ENCODE results near the gene MRPL33. TPM values are rescaled to one million over a fixed set of nuclear protein-coding genes. Genes with fewer than 3 reads are reported as not detected.

MRPL33 gene
- total and polyA plus RNA-seq, 5 donors from 2014 or later: 27.6 to 255 (median 244) TPM

DNA sequence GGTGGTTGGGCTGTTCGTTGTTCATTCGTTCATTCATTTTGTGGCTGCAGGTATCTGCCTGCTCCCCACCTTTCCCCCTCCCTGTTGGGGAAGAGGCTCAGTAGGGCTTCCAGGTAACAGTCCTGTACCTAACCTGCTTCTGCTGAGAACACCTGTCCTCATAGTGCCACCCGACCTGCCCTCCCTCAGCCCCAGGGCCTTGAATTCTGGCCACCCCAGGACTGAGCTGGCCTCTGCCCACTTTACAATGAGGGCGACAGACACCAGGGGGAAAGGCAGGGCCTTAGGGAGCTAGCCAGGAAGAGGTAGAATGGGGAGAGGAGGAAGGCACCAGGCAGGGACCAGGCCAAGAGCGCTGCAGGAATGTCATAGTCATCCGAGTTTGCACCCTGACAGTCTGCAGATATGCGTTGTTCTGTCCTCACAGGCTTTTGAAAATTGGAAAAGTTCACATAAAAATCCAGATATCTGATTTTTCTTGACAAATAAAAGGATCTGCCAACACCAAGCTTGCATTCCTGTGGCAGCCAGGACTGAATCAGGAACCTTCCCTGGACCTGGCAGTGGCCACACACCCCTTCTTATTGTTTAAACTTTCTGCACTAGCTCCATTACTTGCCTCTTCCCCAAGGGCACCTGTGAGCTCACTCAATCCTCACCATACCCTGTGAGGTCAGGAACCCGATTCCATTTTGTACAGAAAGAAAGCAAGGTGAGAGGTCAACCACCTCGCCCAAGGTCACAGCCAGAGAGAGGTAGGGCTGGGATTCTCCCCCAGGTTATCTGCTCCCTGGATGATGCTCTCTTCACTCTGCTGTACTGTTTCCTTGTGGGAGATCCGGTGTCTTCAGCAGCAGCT is 35.3 kb upstream of the MRPL33 start:
- peaks cover 11% of the 10 kb centered on the region for H3K4me1 ChIP-seq (ENCODE audit: control insufficient read depth, insufficient read depth, low read length, poor library complexity, severe bottlenecking)
- Mint-ChIP-seq H3K4me1 (peaks cover 0 to 14% (median 7%) of the 10 kb centered on the region in 4 donors), H3K27me3 (peaks cover 5% of the 10 kb centered on the region), H3K9me3 (peaks cover 0 to 1% (median 0%) of the 10 kb centered on the region in 7 donors), H3K4me3 (peak overlapping the region; percentile 22 to 72 (median 58)), H3K36me3 (no peaks in the 10 kb centered on the region), H3K27ac (peak overlapping the region in 2 of 3 donors; percentile 18 to 70)
- H3K27ac ChIP-seq (ENCODE audit: insufficient read depth, low read length, poor library complexity, severe bottlenecking): no peak overlapping the region
- DNase-seq (no peak), ATAC-seq (ENCODE audit: low read depth in 2 of 2) (no peak)
- no peaks in the 10 kb centered on the region for H3K9me3 ChIP-seq (ENCODE audit: control insufficient read depth in 2 of 2, low read length in 2 of 2)
- H3K27me3 ChIP-seq (ENCODE audit: control insufficient read depth, insufficient read depth, low read length): no peaks in the 10 kb centered on the region
- no peaks in the 10 kb centered on the region for H3K36me3 ChIP-seq (ENCODE audit: control insufficient read depth, insufficient read depth, low read length)
- H3K4me3 ChIP-seq (ENCODE audit: low read depth, low read length): peak overlapping the region; percentile 41

DNA sequence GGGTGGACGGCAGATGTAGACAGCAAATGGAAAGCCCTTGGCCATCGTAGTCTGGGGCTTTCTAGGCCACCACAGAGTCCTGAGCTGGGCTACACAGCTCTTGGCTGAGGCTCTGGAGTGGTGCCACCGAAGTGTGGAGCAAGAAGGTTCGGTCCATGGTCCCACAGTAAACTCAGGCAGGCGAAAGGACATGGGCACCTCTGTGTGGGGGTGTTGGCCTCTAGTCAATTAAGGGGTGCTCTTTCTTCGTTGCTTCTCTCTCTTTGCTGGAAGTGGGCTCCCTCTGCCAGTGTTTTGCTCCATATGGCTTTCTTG is 34.7 kb upstream of the MRPL33 start:
- H3K9me3 ChIP-seq (ENCODE audit: control insufficient read depth in 2 of 2, low read length in 2 of 2): no peaks in the 10 kb centered on the region
- peaks cover 11% of the 10 kb centered on the region for H3K4me1 ChIP-seq (ENCODE audit: control insufficient read depth, insufficient read depth, low read length, poor library complexity, severe bottlenecking)
- Mint-ChIP-seq H3K36me3 (no peaks in the 10 kb centered on the region), H3K4me1 (peaks cover 0 to 14% (median 7%) of the 10 kb centered on the region in 4 donors), H3K4me3 (peak overlapping the region in 3 of 4 donors; percentile 31 to 57 (median 50)), H3K27ac (no peak overlapping the region), H3K27me3 (peaks cover 11% of the 10 kb centered on the region), H3K9me3 (peaks cover 0 to 1% (median 0%) of the 10 kb centered on the region in 7 donors)
- DNase-seq (no peak), ATAC-seq (ENCODE audit: low read depth in 2 of 2) (no peak)
- H3K4me3 ChIP-seq (ENCODE audit: low read depth, low read length): no peak overlapping the region
- no peaks in the 10 kb centered on the region for H3K27me3 ChIP-seq (ENCODE audit: control insufficient read depth, insufficient read depth, low read length)
- no peak overlapping the region for H3K27ac ChIP-seq (ENCODE audit: insufficient read depth, low read length, poor library complexity, severe bottlenecking)
- H3K36me3 ChIP-seq (ENCODE audit: control insufficient read depth, insufficient read depth, low read length): no peaks in the 10 kb centered on the region

DNA sequence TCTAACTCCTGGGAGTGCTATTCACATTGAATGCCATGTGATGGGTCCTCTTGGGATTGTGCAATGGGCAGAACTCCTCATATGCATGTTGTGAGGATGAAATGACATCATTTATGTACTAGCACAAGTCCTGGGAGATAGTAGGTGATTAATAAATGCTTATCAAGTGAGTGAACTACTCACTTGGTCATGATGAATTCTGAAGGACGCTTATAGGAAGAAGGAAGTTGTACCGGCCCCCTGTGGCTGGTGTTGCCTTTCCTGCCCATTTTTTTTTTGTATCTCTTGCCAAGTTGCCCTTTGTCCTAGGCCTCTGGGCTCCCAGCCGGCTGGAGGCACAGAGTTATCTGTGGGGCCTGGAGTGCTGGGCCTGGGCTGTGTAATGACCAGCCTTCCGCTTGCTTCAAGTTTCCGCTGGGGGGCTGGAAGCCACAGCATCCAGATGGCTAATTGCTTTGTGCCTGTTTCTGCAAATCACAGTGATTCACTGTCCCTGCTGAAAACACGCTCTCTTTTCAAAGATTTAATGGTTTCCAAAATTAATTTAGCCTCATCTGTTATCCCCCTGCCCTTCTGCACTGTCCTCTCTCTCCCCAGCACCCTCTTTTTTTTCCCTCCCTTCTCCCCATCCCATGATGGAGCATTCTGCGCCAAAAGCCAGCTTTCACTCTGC is 33.7 kb upstream of the MRPL33 start:
- no peak overlapping the region for H3K4me3 ChIP-seq (ENCODE audit: low read depth, low read length)
- Mint-ChIP-seq H3K4me1 (peaks cover 0 to 14% (median 7%) of the 10 kb centered on the region in 4 donors), H3K36me3 (no peaks in the 10 kb centered on the region), H3K27me3 (peaks cover 11% of the 10 kb centered on the region), H3K27ac (no peak overlapping the region), H3K9me3 (peaks cover 0 to 1% (median 0%) of the 10 kb centered on the region in 7 donors), H3K4me3 (no peak overlapping the region)
- H3K27ac ChIP-seq (ENCODE audit: insufficient read depth, low read length, poor library complexity, severe bottlenecking): no peak overlapping the region
- DNase-seq (no peak), ATAC-seq (ENCODE audit: low read depth in 2 of 2) (no peak)
- H3K36me3 ChIP-seq (ENCODE audit: control insufficient read depth, insufficient read depth, low read length): no peaks in the 10 kb centered on the region
- H3K9me3 ChIP-seq (ENCODE audit: control insufficient read depth in 2 of 2, low read length in 2 of 2): no peaks in the 10 kb centered on the region
- H3K27me3 ChIP-seq (ENCODE audit: control insufficient read depth, insufficient read depth, low read length): no peaks in the 10 kb centered on the region
- H3K4me1 ChIP-seq (ENCODE audit: control insufficient read depth, insufficient read depth, low read length, poor library complexity, severe bottlenecking): peaks cover 11% of the 10 kb centered on the region

DNA sequence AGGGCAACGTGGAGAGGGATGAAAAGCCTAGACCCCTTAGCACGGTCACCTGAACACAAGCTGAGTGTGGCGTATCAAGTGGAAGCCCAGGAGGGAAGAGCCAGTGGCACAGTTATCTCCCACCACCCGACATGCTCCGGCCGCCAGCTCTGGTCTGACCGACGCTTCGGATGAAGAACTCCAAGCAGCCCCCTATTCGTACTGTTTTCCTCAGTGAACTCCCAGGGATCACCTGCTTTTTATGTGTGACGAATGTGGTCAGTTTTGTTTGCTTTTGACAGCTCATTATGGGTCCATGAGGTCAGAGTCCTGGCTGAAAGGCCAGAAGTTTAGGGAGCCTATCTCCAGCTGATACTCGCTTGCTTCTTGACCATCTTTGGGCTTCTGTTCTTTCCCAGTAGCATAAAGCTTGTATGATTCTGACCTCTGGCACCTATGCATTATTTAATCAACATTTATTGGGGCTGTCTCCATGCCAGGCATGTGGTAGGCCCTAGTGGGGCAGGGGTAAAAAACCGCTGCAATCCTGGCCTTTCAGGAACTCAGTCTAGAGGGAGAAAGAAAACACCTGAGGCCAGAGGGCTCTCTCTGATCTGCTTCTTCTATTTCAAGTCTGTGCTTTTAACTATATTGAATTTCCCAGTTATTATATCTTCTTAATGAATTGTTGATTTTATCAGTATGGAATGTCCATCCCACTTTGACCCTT is 33.0 kb upstream of the MRPL33 start:
- DNase-seq (no peak), ATAC-seq (ENCODE audit: low read depth in 2 of 2) (no peak)
- Histone ChIP-seq H3K27ac (ENCODE audit: insufficient read depth, low read length, poor library complexity, severe bottlenecking) (no peak overlapping the region), H3K9me3 (ENCODE audit: control insufficient read depth in 2 of 2, low read length in 2 of 2) (no peaks in the 10 kb centered on the region), H3K4me3 (ENCODE audit: low read depth, low read length) (no peak overlapping the region), H3K27me3 (ENCODE audit: control insufficient read depth, insufficient read depth, low read length) (no peaks in the 10 kb centered on the region), H3K4me1 (ENCODE audit: control insufficient read depth, insufficient read depth, low read length, poor library complexity, severe bottlenecking) (peaks cover 11% of the 10 kb centered on the region), H3K36me3 (ENCODE audit: control insufficient read depth, insufficient read depth, low read length) (no peaks in the 10 kb centered on the region)
- Mint-ChIP-seq H3K27me3 (peaks cover 11% of the 10 kb centered on the region), H3K4me3 (no peak overlapping the region), H3K36me3 (no peaks in the 10 kb centered on the region), H3K4me1 (peaks cover 0 to 14% (median 7%) of the 10 kb centered on the region in 4 donors), H3K27ac (no peak overlapping the region), H3K9me3 (peaks cover 0 to 1% (median 0%) of the 10 kb centered on the region in 7 donors)

DNA sequence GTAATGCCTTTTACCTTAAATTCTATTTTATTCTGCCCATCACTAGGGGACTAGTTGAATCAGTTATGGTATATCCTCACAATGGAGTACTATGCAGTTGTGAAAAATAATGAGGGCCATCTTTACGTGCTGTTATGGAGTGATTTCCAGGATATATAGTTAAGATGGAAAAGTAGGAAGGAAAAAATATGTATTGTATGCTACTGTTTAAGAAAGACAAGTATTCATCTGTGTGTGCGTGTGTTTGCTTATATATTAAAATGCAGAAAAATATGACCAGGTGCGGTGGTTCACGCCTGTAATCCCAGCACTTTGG is 32.5 kb upstream of the MRPL33 start:
- H3K27ac ChIP-seq (ENCODE audit: insufficient read depth, low read length, poor library complexity, severe bottlenecking): no peak overlapping the region
- no peak overlapping the region for H3K4me3 ChIP-seq (ENCODE audit: low read depth, low read length)
- no peaks in the 10 kb centered on the region for H3K27me3 ChIP-seq (ENCODE audit: control insufficient read depth, insufficient read depth, low read length)
- peaks cover 0 to 1% (median 0%) of the 10 kb centered on the region in 7 donors for H3K9me3 Mint-ChIP-seq
- H3K27me3 Mint-ChIP-seq: peaks cover 12% of the 10 kb centered on the region
- H3K27ac Mint-ChIP-seq: no peak overlapping the region
- no peak for ATAC-seq (ENCODE audit: low read depth in 2 of 2)
- peaks cover 0 to 14% (median 7%) of the 10 kb centered on the region in 4 donors for H3K4me1 Mint-ChIP-seq
- H3K36me3 Mint-ChIP-seq: no peaks in the 10 kb centered on the region
- no peak for DNase-seq
- H3K4me3 Mint-ChIP-seq: no peak overlapping the region
- no peaks in the 10 kb centered on the region for H3K36me3 ChIP-seq (ENCODE audit: control insufficient read depth, insufficient read depth, low read length)
- H3K9me3 ChIP-seq (ENCODE audit: control insufficient read depth in 2 of 2, low read length in 2 of 2): no peaks in the 10 kb centered on the region
- H3K4me1 ChIP-seq (ENCODE audit: control insufficient read depth, insufficient read depth, low read length, poor library complexity, severe bottlenecking): peaks cover 11% of the 10 kb centered on the region

DNA sequence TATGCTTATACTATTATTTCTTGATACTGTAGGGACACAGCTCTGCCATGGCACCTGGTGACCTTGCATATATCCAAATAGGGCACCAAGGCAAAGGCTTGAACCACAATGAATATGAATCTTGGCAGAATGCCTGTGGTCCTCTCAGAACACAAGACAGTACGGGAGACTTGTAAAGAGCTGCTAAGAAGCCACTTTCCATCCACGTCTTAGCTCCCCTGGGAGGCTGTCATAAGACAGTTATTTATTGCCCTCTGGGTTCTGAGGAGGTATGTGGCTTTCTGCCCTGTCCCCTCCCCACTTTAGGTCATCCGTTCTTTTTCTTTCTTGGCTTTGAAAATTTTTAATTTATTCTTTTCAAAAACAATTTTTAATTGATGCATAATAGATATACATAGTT is 29.8 kb upstream of the MRPL33 start:
- peaks cover 0 to 6% (median 0%) of the 10 kb centered on the region in 4 donors for H3K4me1 Mint-ChIP-seq
- H3K27me3 Mint-ChIP-seq: peaks cover 28% of the 10 kb centered on the region
- no peaks in the 10 kb centered on the region for H3K9me3 ChIP-seq (ENCODE audit: control insufficient read depth in 2 of 2, low read length in 2 of 2)
- peak overlapping the region in 1 of 4 donors; percentile 74 for H3K4me3 Mint-ChIP-seq
- H3K4me3 ChIP-seq (ENCODE audit: low read depth, low read length): no peak overlapping the region
- H3K27ac Mint-ChIP-seq: no peak overlapping the region
- no peaks in the 10 kb centered on the region for H3K27me3 ChIP-seq (ENCODE audit: control insufficient read depth, insufficient read depth, low read length)
- H3K4me1 ChIP-seq (ENCODE audit: control insufficient read depth, insufficient read depth, low read length, poor library complexity, severe bottlenecking): no peaks in the 10 kb centered on the region
- H3K27ac ChIP-seq (ENCODE audit: insufficient read depth, low read length, poor library complexity, severe bottlenecking): no peak overlapping the region
- DNase-seq (no peak), ATAC-seq (ENCODE audit: low read depth in 2 of 2) (no peak)
- peaks cover 0 to 1% (median 0%) of the 10 kb centered on the region in 7 donors for H3K9me3 Mint-ChIP-seq
- H3K36me3 Mint-ChIP-seq: no peaks in the 10 kb centered on the region
- no peaks in the 10 kb centered on the region for H3K36me3 ChIP-seq (ENCODE audit: control insufficient read depth, insufficient read depth, low read length)

DNA sequence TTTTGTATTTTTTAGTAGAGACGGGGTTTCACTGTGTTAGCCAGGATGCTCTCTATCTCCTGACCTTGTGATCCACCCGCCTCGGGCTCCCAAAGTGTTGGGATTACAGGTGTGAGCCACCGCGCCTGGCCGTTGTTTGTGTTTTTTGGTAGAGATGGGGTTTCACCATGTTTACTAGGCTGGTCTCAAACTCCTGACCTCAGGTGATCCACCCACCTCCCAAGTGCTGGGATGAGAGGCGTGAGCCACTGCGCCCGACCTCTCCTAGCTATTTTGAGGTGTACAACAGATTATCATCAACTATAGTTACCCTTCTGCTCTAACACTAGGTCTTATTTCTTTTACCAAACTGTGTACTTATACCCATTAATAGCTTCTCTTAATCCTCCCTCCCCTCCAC is 28.9 kb upstream of the MRPL33 start:
- Histone ChIP-seq H3K27me3 (ENCODE audit: control insufficient read depth, insufficient read depth, low read length) (no peaks in the 10 kb centered on the region), H3K36me3 (ENCODE audit: control insufficient read depth, insufficient read depth, low read length) (no peaks in the 10 kb centered on the region), H3K4me1 (ENCODE audit: control insufficient read depth, insufficient read depth, low read length, poor library complexity, severe bottlenecking) (no peaks in the 10 kb centered on the region), H3K27ac (ENCODE audit: insufficient read depth, low read length, poor library complexity, severe bottlenecking) (no peak overlapping the region), H3K4me3 (ENCODE audit: low read depth, low read length) (no peak overlapping the region), H3K9me3 (ENCODE audit: control insufficient read depth in 2 of 2, low read length in 2 of 2) (no peaks in the 10 kb centered on the region)
- no peak for DNase-seq
- Mint-ChIP-seq H3K36me3 (no peaks in the 10 kb centered on the region), H3K4me1 (no peaks in the 10 kb centered on the region), H3K27ac (no peak overlapping the region), H3K4me3 (no peak overlapping the region), H3K9me3 (peaks cover 0 to under 1% (median 0%) of the 10 kb centered on the region in 7 donors), H3K27me3 (peaks cover 28% of the 10 kb centered on the region)
- no peak for ATAC-seq (ENCODE audit: low read depth in 2 of 2)

Measured in CD4-positive, CD25-positive, alpha-beta regulatory T cell (primary cell).